ENCODE data around the gene DCST1.

DNA sequence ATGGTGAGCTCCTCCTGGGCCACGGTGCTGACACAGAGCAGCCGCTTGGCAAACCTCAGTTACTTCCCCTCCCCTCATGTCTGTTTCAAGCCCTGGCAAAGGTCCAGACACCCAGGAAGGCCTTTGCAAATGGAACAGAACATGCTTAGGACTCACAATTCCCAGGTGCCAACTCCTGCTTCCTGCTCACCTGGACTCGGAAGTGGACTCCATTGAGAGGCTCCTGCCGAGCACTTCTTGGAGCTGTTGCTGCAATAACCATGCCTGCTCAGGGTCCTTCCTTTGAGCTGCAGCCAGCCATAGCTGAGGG lies 10.7 kb upstream of the DCST1 start:
- TF ChIP-seq EZH2phosphoT487 (conservative IDR thresholded peaks at IDR 0.05; ENCODE audit: low read length): no peak
- TF ChIP-seq, protein P1, sequence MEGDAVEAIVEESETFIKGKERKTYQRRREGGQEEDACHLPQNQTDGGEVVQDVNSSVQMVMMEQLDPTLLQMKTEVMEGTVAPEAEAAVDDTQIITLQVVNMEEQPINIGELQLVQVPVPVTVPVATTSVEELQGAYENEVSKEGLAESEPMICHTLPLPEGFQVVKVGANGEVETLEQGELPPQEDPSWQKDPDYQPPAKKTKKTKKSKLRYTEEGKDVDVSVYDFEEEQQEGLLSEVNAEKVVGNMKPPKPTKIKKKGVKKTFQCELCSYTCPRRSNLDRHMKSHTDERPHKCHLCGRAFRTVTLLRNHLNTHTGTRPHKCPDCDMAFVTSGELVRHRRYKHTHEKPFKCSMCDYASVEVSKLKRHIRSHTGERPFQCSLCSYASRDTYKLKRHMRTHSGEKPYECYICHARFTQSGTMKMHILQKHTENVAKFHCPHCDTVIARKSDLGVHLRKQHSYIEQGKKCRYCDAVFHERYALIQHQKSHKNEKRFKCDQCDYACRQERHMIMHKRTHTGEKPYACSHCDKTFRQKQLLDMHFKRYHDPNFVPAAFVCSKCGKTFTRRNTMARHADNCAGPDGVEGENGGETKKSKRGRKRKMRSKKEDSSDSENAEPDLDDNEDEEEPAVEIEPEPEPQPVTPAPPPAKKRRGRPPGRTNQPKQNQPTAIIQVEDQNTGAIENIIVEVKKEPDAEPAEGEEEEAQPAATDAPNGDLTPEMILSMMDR (IDR thresholded peaks at IDR 0.05; ENCODE audit: insufficient read depth, low read length, poor library complexity, severe bottlenecking): no peak
